ENCODE results near the gene FMO5. TPM values are rescaled to one million over a fixed set of nuclear protein-coding genes. Genes with fewer than 3 reads are reported as not detected.
"Not testable (repeated sequence)": the region's sequence is repeated elsewhere in the genome, so short reads cannot be mapped to it uniquely, and the experiment has no call there.

The FMO5 gene
- total and polyA plus RNA-seq, 2 experiments from 2014 or later: 0.73 to 0.84 TPM

GRCh38 chr1:147240131-147240721 is 15.1 kb upstream of the FMO5 start:
- not testable (repeated sequence) for H3F3A ChIP-seq (replicated peaks; ENCODE audit: low read depth); ATAC-seq; H3K27me3 Mint-ChIP-seq (ENCODE audit: insufficient read depth, low read depth, poor library complexity); DNase-seq (ENCODE audit: low spot score); H3K36me3 ChIP-seq (ENCODE audit: insufficient read depth); H3K27me3 ChIP-seq (ENCODE audit: insufficient read depth); H3K9me2 ChIP-seq (ENCODE audit: insufficient read depth)
- Mint-ChIP-seq H3K27ac (peak overlapping the region; percentile 80), H3K4me3 (peak overlapping the region; percentile 37; the same call in 1 of the 3 replicates), H3K9me3 (peaks cover 25% of the 10 kb centered on the region), H3K4me1 (peaks cover 37% of the 10 kb centered on the region), H3K36me3 (ENCODE audit: low read depth) (peaks cover 20% of the 10 kb centered on the region)
- H4K20me1 ChIP-seq (replicated peaks; ENCODE audit: insufficient read depth): peaks cover 12% of the 10 kb centered on the region; the same call in 1 of the 2 replicates
- H3K27ac ChIP-seq (ENCODE audit: low read depth): peak overlapping the region; percentile 70; the same call in 1 of the 2 replicates
- H3K4me1 ChIP-seq (ENCODE audit: insufficient read depth): peaks cover 37% of the 10 kb centered on the region
- peaks cover 19% of the 10 kb centered on the region for H3K79me2 ChIP-seq (replicated peaks; ENCODE audit: insufficient read depth)
- H3K4me2 ChIP-seq: peak overlapping the region; percentile 67
- H3K4me3 ChIP-seq: peak overlapping the region; percentile 16; the same call in 1 of the 2 replicates
- H2AFZ ChIP-seq: peak overlapping the region; percentile 84; the same call in 1 of the 2 replicates

GRCh38 chr1:147238925-147239820 is 14.0 kb upstream of the FMO5 start:
- Histone ChIP-seq H3F3A (replicated peaks; ENCODE audit: low read depth) (no peaks in the 10 kb centered on the region), H3K4me3 (peak overlapping the region; percentile 16; the same call in 1 of the 2 replicates), H3K36me3 (ENCODE audit: insufficient read depth) (no peaks in the 10 kb centered on the region; the same call in 1 of the 2 replicates), H3K27me3 (ENCODE audit: insufficient read depth) (no peaks in the 10 kb centered on the region; the same call in 1 of the 2 replicates), H3K9me2 (ENCODE audit: insufficient read depth) (0 out of 2 replicates have a peak, but pooled peaks cover 4% of the 10 kb centered on the region), H4K20me1 (replicated peaks; ENCODE audit: insufficient read depth) (0 out of 2 replicates have a peak, but pooled peaks cover 4% of the 10 kb centered on the region), H3K4me1 (ENCODE audit: insufficient read depth) (peaks cover 35% of the 10 kb centered on the region), H3K4me2 (peak overlapping the region; percentile 67), H3K79me2 (replicated peaks; ENCODE audit: insufficient read depth) (peaks cover 8% of the 10 kb centered on the region), H3K27ac (ENCODE audit: low read depth) (no peak overlapping the region), H2AFZ (peak overlapping the region; percentile 84)
- ATAC-seq: no peak
- Mint-ChIP-seq H3K4me1 (peaks cover 30% of the 10 kb centered on the region), H3K4me3 (no peak overlapping the region), H3K9me3 (peaks cover 34% of the 10 kb centered on the region), H3K27ac (no peak overlapping the region), H3K36me3 (ENCODE audit: low read depth) (peaks cover 21% of the 10 kb centered on the region), H3K27me3 (ENCODE audit: insufficient read depth, low read depth, poor library complexity) (peaks cover 5% of the 10 kb centered on the region)
- no peak for DNase-seq (ENCODE audit: low spot score)
- TF ChIP-seq ZNF462 (CRISPR knock-in tag; IDR thresholded peaks at IDR 0.05) (no peak), ETS1 (IDR thresholded peaks at IDR 0.05) (no peak), ZNF331 (CRISPR knock-in tag; IDR thresholded peaks at IDR 0.05; ENCODE audit: low read depth) (no peak), EZH2 (IDR thresholded peaks at IDR 0.05; ENCODE audit: low read depth, unreplicated experiment) (no peak), REST (IDR thresholded peaks at IDR 0.05; ENCODE audit: unreplicated experiment) (no peak), CREB1 (CRISPR knock-in tag; IDR thresholded peaks at IDR 0.05; ENCODE audit: low read depth) (no peak), EZH2phosphoT487 (IDR thresholded peaks at IDR 0.05; ENCODE audit: unreplicated experiment) (no peak), ZNF114 (CRISPR knock-in tag; IDR thresholded peaks at IDR 0.05) (no peak)

Data from GM23338 (cell line).